Limb (tissue), 2 donors: ENCODE data around the gene ZFP64.
"Not testable (repeated sequence)": the region's sequence is repeated elsewhere in the genome, so short reads cannot be mapped to it uniquely, and the experiment has no call there.

ENCODE experiments used
- DNase-seq, 2 donors: peaks; one replicate each; pipeline ENCODE4 v3.0.0-alpha.2; 2016; ENCODE audit errors: extremely low spot score in 2 of 2

The ZFP64 gene

GRCh38 chr20:52160049-52160570 is 31.5 kb downstream of the ZFP64 start:
- DNase-seq = no peak

GRCh38 chr20:52154575-52154974 is 37.0 kb downstream of the ZFP64 start:
- DNase-seq = no peak

DNA sequence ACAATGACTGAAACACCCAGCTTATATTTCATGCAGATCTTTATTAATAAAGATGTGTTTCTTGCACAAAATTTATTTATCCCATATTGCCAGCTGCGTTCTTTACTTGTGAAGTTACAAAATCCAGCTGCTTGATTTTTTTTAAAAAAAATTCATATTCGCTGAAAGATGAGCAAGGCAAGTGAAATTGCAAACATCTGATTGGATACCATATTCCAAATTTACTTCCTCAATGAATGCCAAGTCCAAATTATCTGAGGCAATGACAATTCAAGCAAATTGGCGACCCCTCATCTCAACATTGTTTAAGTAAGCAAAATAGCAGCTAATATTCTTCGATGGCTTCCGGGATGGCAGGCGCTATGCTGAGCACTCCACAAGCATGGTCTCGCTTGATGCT is 37.7 kb downstream of the ZFP64 start:
- no peak for DNase-seq

- DNase-seq = no peak
Observed at GRCh38 chr20:52152921-52153320, 38.7 kb downstream of the ZFP64 start.

- no peak for DNase-seq
Observed at GRCh38 chr20:52152416-52152815, 39.2 kb downstream of the ZFP64 start.

- DNase-seq = peak in 1 of 2 donors; percentile 56
Observed at GRCh38 chr20:52150440-52151258, 40.9 kb downstream of the ZFP64 start.

- no peak for DNase-seq
Observed at GRCh38 chr20:52145587-52145986, 46.0 kb downstream of the ZFP64 start.

GRCh38 chr20:52143277-52143676 is 48.3 kb downstream of the ZFP64 start:
- DNase-seq = no peak

GRCh38 chr20:52142757-52143156 is 48.8 kb downstream of the ZFP64 start:
- no peak for DNase-seq

DNA sequence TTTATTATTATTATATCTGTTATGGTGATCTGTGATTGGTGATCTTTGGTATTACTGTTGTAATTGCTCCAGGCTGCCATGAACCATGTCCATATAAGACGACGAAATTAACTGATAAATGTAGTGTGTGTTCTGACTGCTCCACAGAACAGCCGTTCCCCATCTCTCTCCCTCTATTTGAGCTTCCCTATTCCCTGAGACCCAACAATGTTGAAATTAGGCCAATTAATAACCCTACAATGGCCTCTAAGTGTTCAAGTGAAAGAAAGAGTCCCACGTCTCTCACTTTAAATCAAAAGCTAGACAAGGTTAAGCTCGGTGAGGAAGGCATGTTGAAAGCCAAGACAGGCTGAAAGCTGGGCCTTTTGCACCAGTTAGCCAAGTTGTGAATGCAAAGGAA is 51.6 kb downstream of the ZFP64 start:
- no peak for DNase-seq

DNA sequence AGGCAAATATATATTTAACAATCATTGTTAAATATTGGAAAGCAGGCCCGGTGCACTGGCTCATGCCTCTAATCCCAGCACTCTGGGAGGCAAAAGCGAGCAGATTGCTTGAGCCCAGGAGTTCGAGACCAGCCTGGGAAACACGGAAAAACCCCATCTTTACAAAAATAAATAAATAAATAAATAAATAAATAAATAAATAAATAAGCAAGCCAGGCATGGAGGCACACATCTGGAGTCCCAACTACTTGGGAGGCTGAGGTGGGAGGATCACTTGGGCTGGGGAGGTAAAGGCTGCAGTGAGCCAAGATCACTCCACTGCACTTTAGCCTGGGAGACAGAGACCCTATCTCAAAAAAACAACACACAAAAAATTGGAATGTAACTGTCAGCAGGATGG is 53.7 kb downstream of the ZFP64 start:
- no peak for DNase-seq

DNA sequence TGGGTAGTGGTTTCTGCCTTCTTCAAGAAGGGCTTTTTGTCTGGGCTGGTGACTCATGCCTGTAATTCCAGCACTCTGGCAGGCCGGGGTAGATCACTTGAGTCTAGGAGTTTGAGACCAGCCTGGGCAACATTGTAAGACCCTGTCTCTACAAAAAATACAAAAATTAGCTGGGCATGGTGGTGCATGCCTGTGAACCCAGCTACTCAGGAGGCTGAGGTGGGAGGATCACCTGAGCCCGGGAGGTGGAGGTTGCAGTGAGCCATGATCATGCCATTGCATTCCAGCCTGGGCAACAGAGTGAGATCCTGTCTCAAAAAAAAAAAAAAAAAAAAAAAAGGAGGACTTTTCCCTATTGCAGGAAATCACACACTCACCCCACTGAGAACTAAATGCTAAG is 57.9 kb downstream of the ZFP64 start:
- DNase-seq = not testable (repeated sequence)

DNA sequence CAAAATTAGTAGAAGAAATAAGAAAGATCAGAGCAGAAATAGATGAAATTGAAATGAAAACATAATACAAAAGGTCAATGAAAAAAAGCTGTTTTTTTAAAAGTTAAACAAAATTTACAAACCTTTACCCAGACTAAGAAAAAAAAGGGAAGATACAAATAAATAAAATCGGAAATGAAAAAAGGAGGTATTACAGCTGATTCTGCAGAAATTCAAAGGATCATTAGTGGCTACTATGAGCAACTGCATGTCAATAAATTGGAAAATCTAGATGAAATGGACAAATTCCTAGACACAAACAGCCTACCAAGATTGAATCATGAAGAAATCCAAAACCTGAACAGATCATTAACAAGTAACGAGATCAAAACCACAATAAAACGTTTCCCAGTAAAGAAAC is 59.2 kb downstream of the ZFP64 start:
- no peak for DNase-seq

- DNase-seq = no peak
Observed at GRCh38 chr20:52131048-52131643, 60.4 kb downstream of the ZFP64 start.

DNA sequence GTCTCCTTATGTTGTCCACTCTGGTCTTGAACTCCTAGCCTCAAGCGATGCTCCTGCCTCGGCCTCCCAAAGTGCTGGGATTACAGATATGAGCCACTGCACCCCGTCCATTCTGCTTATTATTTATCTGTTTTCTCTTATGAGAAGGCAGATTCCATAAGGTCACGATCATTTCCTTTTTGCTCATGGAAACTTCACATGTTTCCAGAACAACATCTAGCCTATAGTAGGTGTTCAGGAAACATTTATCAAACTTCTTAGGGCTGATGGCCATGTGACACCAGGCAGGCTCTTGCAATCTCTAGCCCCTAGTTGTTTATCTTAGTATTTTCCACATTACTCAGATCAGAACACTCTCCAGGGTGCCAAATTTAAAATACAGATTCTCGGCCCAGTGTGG is 61.2 kb downstream of the ZFP64 start:
- DNase-seq = no peak

DNA sequence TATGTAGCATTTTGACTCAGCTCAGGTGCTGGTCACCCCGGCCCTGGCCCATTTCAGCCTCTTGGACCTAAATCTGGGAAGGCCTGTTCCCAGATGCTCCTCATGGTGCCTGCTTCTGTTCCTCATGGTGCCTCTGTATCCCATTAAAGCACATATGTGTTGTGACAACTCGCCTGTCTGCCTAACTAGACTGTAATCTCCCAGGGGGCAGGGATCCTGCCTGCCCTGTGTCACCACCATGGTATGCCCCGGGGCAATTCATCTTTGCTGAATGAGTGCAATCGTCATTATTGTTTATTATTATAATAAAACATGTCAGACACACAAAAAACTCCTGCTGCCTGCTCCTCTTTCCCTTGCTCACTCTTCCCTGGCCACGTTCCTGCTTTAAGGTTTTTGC is 62.0 kb downstream of the ZFP64 start:
- DNase-seq = no peak

DNA sequence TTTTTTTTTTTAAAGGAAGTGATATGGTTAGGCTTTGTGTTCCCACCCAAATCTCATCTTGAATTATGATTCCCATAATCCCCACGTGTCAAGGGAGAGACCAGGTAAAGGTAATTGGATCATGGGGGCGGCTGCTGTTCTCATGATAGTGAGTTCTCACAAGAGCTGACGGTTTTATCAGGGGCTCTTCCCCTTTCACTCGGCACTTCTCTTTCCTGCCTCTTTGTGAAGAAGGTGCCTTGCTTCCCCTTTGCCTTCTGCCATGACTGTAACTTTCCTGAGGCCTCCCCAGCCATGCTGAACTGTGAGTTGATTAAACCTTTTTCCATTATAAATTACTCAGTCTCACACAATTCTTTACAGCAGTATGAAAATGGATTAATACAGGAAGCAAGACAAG is 64.3 kb downstream of the ZFP64 start:
- DNase-seq = no peak

- no peak for DNase-seq
Observed at GRCh38 chr20:52124821-52125220, 66.8 kb downstream of the ZFP64 start.

GRCh38 chr20:52118696-52119095 is 72.9 kb downstream of the ZFP64 start:
- no peak for DNase-seq

DNA sequence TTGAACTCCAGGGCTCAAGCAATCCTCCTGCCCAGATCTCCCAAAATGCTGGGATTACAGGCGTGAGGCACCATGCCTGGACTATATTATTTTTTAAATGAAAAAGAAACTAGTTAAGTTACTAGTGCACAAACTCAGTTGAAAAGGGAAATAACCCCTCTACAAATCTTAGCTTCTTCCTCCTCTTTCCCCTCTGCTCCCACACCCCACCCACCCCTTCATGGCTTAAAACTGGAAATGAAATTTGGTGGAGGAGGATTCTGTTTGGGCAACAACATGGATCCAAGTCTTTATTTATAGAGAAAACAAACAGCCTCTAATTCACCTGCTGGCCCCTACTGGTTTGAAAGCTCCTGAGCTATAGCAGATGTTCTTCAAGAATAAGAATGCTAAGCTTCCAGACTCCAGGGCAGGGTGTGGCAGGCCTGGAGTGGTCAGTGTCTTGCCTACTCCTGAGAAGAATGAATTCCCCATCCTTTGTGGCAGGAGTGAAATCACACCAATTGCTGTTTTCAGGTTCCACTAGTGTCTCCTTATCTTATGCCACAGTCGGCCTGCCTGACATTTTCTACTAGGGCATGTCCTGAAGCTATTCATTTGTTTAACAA is 73.5 kb downstream of the ZFP64 start:
- no peak for DNase-seq

DNA sequence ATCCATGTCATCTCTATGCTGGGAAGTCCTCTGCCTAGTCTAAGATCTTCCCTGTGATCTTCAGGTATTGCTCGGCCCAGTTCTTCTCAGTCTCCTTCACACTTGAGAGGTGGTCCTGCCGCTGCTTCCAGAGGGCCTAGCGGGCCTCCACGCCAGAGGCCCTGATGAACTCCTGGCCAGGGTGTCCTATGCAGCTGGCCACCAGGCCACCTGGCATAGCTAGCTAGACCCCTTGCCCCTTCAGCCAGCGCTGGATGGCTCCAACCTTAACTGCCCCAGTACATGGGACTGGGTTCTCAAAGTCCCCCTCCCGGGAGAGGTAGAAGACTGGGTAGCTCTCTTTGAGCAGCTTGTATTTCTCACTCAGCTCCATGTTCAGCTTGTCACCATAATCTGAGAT is 81.1 kb downstream of the ZFP64 start:
- no peak for DNase-seq
